ENCODE data around the gene HLA-DQA2.
"Not testable (repeated sequence)": the region's sequence is repeated elsewhere in the genome, so short reads cannot be mapped to it uniquely, and the experiment has no call there.

Gene HLA-DQA2

GRCh38 chr6:32741031-32741960, at the start of gene HLA-DQA2:
Gene HLA-DQA2, plus strand, starts transcription at chr6:32741391. Its CDS starts 53 bp downstream, at chr6:32741444.
- no peak for DNase-seq
- in situ Hi-C loops (cut with MboI; ENCODE audit: low pct_unique_long_range_greater_than_20kb, low sequenced_read_pairs): no loop called here

- DNase-seq: peak; percentile 73
- in situ Hi-C loops (cut with MboI; ENCODE audit: low pct_unique_long_range_greater_than_20kb, low sequenced_read_pairs): no loop called here
Measured at GRCh38 chr6:32692019-32692418, 49.2 kb upstream of the HLA-DQA2 start.

GRCh38 chr6:32697031-32697430, 44.2 kb upstream of the HLA-DQA2 start:
- in situ Hi-C loops (cut with MboI; ENCODE audit: low pct_unique_long_range_greater_than_20kb, low sequenced_read_pairs): no loop called here
- DNase-seq: no peak

- peak; percentile 77 for DNase-seq
- in situ Hi-C loops (cut with MboI; ENCODE audit: low pct_unique_long_range_greater_than_20kb, low sequenced_read_pairs): loop anchor here (25.0 kb wide), 1 partner anchor 288 kb away; the partner anchor contains the start of gene BTNL2
Measured at GRCh38 chr6:32700391-32701040, 40.7 kb upstream of the HLA-DQA2 start.

- in situ Hi-C loops (cut with MboI; ENCODE audit: low pct_unique_long_range_greater_than_20kb, low sequenced_read_pairs): loop anchor here (25.0 kb wide), 1 partner anchor 291 kb away; the partner anchor contains the start of gene BTNL2
- DNase-seq: no peak
Measured at GRCh38 chr6:32703347-32703746, 37.8 kb upstream of the HLA-DQA2 start.

GRCh38 chr6:32705164-32705563, 36.0 kb upstream of the HLA-DQA2 start:
- in situ Hi-C loops (cut with MboI; ENCODE audit: low pct_unique_long_range_greater_than_20kb, low sequenced_read_pairs): loop anchor here (25.0 kb wide), 1 partner anchor 293 kb away; the partner anchor contains the start of gene BTNL2
- DNase-seq: not testable (repeated sequence)

GRCh38 chr6:32709625-32710024, 31.6 kb upstream of the HLA-DQA2 start:
- no peak for DNase-seq
- in situ Hi-C loops (cut with MboI; ENCODE audit: low pct_unique_long_range_greater_than_20kb, low sequenced_read_pairs): loop anchor here (25.0 kb wide), 1 partner anchor 297 kb away; the partner anchor contains the start of gene BTNL2

GRCh38 chr6:32713241-32713640, 27.9 kb upstream of the HLA-DQA2 start:
- DNase-seq: no peak
- in situ Hi-C loops (cut with MboI; ENCODE audit: low pct_unique_long_range_greater_than_20kb, low sequenced_read_pairs): loop anchor here (25.0 kb wide), 1 partner anchor 301 kb away; the partner anchor contains the start of gene BTNL2

- in situ Hi-C loops (cut with MboI; ENCODE audit: low pct_unique_long_range_greater_than_20kb, low sequenced_read_pairs): loop anchor here (25.0 kb wide), 1 partner anchor 304 kb away; the partner anchor contains the start of gene BTNL2
- DNase-seq: no peak
Measured at GRCh38 chr6:32716396-32716795, 24.8 kb upstream of the HLA-DQA2 start.

- in situ Hi-C loops (cut with MboI; ENCODE audit: low pct_unique_long_range_greater_than_20kb, low sequenced_read_pairs): loop anchor here (25.0 kb wide), 1 partner anchor 307 kb away; the partner anchor contains the start of gene BTNL2
- DNase-seq: no peak
Measured at GRCh38 chr6:32718879-32719278, 22.3 kb upstream of the HLA-DQA2 start.

GRCh38 chr6:32738126-32738525, 3.1 kb upstream of the HLA-DQA2 start:
- in situ Hi-C loops (cut with MboI; ENCODE audit: low pct_unique_long_range_greater_than_20kb, low sequenced_read_pairs): no loop called here
- no peak for DNase-seq

- DNase-seq: peak; percentile 1
- in situ Hi-C loops (cut with MboI; ENCODE audit: low pct_unique_long_range_greater_than_20kb, low sequenced_read_pairs): no loop called here
Measured at GRCh38 chr6:32742374-32742773, 1.2 kb downstream of the HLA-DQA2 start.

- in situ Hi-C loops (cut with MboI; ENCODE audit: low pct_unique_long_range_greater_than_20kb, low sequenced_read_pairs): no loop called here
- no peak for DNase-seq
Measured at GRCh38 chr6:32744776-32745175, 3.6 kb downstream of the HLA-DQA2 start.

- DNase-seq; in situ Hi-C loops (cut with MboI; ENCODE audit: low pct_unique_long_range_greater_than_20kb, low sequenced_read_pairs): not testable (repeated sequence)
Measured at GRCh38 chr6:32745649-32746048, 4.5 kb downstream of the HLA-DQA2 start.

GRCh38 chr6:32752580-32752979, 11.4 kb downstream of the HLA-DQA2 start:
- in situ Hi-C loops (cut with MboI; ENCODE audit: low pct_unique_long_range_greater_than_20kb, low sequenced_read_pairs): no loop called here
- DNase-seq: no peak

GRCh38 chr6:32759669-32760068, 18.5 kb downstream of the HLA-DQA2 start:
- in situ Hi-C loops (cut with MboI; ENCODE audit: low pct_unique_long_range_greater_than_20kb, low sequenced_read_pairs): no loop called here
- DNase-seq: no peak

- in situ Hi-C loops (cut with MboI; ENCODE audit: low pct_unique_long_range_greater_than_20kb, low sequenced_read_pairs): no loop called here
- DNase-seq: no peak
Measured at GRCh38 chr6:32761072-32761471, 19.9 kb downstream of the HLA-DQA2 start.

GRCh38 chr6:32761548-32761947, 20.4 kb downstream of the HLA-DQA2 start:
- DNase-seq: no peak
- in situ Hi-C loops (cut with MboI; ENCODE audit: low pct_unique_long_range_greater_than_20kb, low sequenced_read_pairs): no loop called here

GRCh38 chr6:32763421-32763820, 22.2 kb downstream of the HLA-DQA2 start, which contains the start of gene HLA-DQB2:
Gene HLA-DQB2, minus strand, starts transcription at chr6:32763532. Its CDS starts 62 bp downstream, at chr6:32763470.
- in situ Hi-C loops (cut with MboI; ENCODE audit: low pct_unique_long_range_greater_than_20kb, low sequenced_read_pairs): no loop called here
- DNase-seq: no peak

- DNase-seq: no peak
- in situ Hi-C loops (cut with MboI; ENCODE audit: low pct_unique_long_range_greater_than_20kb, low sequenced_read_pairs): no loop called here
Measured at GRCh38 chr6:32764048-32764447, 22.9 kb downstream of the HLA-DQA2 start.

Data from KBM-7 (cell line).